AG04449 (cell line): ENCODE results near the gene AP1S1.

Experiments used
- CTCF ChIA-PET: fragments of 350-600 bp; formaldehyde crosslinking; extraction: SDS; loops from one replicate; lab custom pipeline; 2021; ENCODE audit warnings: antibody characterized with exemption; lab: Yijun Ruan, JAX
- POLR2A ChIA-PET: fragments of 400-600, 350-600 bp; formaldehyde crosslinking; extraction: SDS; loops from one replicate; lab custom pipeline; 2020; ENCODE audit warnings: antibody characterized with exemption, inconsistent platforms; lab: Yijun Ruan, JAX
- DNase-seq: peaks from one replicate; pipeline ENCODE4 v3.0.0-alpha.2; 2010; ENCODE audit warnings: low read depth, low spot score
- H3K4me3 ChIP-seq: 2 replicates; pipeline ENCODE4 v1.5.1; 2011; ENCODE audit warnings: low read depth, mild to moderate bottlenecking, control low read depth, low read length
- TF ChIP-seq, protein P1 (sequence below): IDR thresholded peaks from one replicate; pipeline ENCODE4 v1.5.1; 2011; ENCODE audit warnings: mild to moderate bottlenecking, moderate library complexity, low read length, control low read depth, inconsistent platforms; ENCODE audit not compliant: insufficient read depth; ENCODE audit errors: missing control alignments

AP1S1 gene

GRCh38 chr7:101163279-101164070, 9.2 kb downstream of the AP1S1 start:
- H3K4me3 ChIP-seq = peak overlapping the region; percentile 38
- TF ChIP-seq, protein P1, sequence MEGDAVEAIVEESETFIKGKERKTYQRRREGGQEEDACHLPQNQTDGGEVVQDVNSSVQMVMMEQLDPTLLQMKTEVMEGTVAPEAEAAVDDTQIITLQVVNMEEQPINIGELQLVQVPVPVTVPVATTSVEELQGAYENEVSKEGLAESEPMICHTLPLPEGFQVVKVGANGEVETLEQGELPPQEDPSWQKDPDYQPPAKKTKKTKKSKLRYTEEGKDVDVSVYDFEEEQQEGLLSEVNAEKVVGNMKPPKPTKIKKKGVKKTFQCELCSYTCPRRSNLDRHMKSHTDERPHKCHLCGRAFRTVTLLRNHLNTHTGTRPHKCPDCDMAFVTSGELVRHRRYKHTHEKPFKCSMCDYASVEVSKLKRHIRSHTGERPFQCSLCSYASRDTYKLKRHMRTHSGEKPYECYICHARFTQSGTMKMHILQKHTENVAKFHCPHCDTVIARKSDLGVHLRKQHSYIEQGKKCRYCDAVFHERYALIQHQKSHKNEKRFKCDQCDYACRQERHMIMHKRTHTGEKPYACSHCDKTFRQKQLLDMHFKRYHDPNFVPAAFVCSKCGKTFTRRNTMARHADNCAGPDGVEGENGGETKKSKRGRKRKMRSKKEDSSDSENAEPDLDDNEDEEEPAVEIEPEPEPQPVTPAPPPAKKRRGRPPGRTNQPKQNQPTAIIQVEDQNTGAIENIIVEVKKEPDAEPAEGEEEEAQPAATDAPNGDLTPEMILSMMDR = no peak
- DNase-seq = no peak
- CTCF ChIA-PET = interaction anchor here (0.8 to 2.7 kb wide), 9 partner anchors 19 to 119 kb away, joined by 3 to 28 read pairs (median 4); partner anchors contain the start of gene FIS1
- POLR2A ChIA-PET = no interaction called here

DNA sequence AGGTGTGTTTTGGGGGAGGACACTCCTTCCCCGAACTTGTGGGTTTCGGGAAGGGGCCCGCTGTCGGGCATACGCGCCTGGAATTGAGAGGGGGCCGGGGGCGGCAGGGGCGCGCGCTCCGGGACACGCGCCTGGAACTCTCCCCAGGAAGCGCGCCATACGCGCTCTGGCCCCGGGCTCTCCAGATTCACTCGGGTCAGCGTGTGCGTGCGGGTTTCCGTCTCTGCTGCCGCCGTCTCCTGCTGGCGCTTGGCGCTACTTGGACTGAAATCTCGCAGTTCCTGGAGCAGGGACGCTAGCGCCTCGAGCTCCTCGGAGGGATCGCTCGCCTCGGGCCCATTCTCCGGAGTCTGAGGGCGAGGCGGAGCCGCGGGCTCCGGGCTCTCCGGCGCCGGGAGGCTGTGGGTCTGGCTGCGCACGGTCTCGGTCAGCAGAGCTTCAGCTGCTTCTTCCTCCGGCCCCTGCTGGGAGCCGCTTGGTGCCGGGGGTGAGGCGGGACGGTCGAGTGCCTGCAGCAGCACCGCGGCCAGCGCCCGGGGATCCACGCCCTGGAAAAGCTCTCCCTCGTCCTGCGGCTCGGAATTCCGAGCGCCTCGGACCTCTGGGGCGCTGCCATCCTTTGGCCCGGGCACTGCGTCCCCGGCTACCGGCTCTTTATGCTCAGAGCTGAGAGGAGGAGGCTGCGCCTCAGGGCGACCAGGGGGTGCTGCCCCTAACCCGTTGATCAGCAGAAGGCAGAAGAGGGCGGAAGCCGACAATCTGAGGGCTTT, 10.0 kb downstream of the AP1S1 start:
- ChIA-PET CTCF (interaction anchor here (0.9 to 2.7 kb wide), 6 partner anchors 21 to 119 kb away, joined by 3 to 28 read pairs (median 5); partner anchors contain the start of gene FIS1), POLR2A (no interaction called here)
- DNase-seq = no peak
- H3K4me3 ChIP-seq = peak overlapping the region; percentile 8; the same call in 1 of the 2 replicates
- TF ChIP-seq, protein P1 = no peak

- peak within 1 kb of the TSS; percentile 13 for H3K4me3 ChIP-seq
- DNase-seq = no peak
- TF ChIP-seq, protein P1 = no peak
- ChIA-PET CTCF (interaction anchor here (1.1 to 2.7 kb wide), 9 partner anchors 8 to 87 kb away, joined by 3 to 28 read pairs (median 4); partner anchors contain the start of gene AP1S1), POLR2A (interaction anchor here (1.4 kb wide), 1 partner anchor 52 kb away, joined by 5 read pairs; the partner anchor contains the start of genes PLOD3 and ZNHIT1)
Measured at GRCh38 chr7:101165075-101165957, 11.0 kb downstream of the AP1S1 start, which contains the start of gene VGF. TSS of gene VGF (minus strand) at chr7:101165569. CDS start at chr7:101164843, 726 bp downstream.

DNA sequence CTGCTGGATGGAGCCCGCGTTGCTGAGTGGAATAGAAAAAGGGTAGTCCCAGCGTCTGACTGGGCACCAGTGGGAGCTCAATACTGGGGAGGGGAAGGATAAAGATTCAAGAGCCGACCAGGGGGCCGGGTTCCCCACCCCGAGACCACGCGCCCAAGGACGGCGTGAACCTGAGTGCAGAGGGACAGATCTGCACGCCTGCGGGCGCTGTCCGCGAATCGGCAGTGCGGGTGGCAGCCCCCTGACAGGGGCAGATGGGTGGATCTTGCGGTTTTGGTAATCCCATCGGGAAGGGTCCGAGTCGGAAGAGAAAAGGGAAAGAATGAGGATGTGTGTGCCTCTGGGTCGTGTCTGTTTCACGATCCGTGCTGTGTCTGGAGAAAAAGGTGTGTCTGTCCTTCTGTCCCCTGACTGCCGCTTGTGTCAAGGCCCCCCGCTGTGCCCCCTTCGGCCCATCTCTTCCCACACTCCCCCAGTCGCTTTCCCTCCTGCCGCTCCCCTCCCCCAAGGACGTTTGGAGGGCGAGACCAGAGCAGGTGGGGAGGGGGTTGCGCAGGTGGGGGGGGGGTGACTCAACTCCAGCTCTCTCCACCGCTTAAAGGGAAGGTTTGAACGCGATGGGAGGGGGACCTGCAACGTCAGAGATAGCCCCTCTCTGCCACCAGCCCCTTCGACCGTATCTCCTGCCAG, 11.8 kb downstream of the AP1S1 start:
- ChIA-PET CTCF (interaction anchor here (1.1 to 2.7 kb wide), 7 partner anchors 8 to 78 kb away, joined by 3 to 28 read pairs (median 5); partner anchors contain the start of gene AP1S1), POLR2A (interaction anchor here (1.4 kb wide), 1 partner anchor 52 kb away, joined by 5 read pairs; the partner anchor contains the start of genes PLOD3 and ZNHIT1)
- no peak for DNase-seq
- TF ChIP-seq, protein P1 = no peak
- peak overlapping the region; percentile 13 for H3K4me3 ChIP-seq

- ChIA-PET POLR2A (no interaction called here), CTCF (interaction anchor here (1.6 kb wide), 1 partner anchor 11 kb away, joined by 3 read pairs; no protein-coding TSS in a partner anchor)
- TF ChIP-seq, protein P1 = no peak
- no peak for DNase-seq
- no peak overlapping the region for H3K4me3 ChIP-seq
Measured at GRCh38 chr7:101166648-101166908, 12.3 kb downstream of the AP1S1 start.
